Peyer's patch (tissue), 4 donors: ENCODE results near the gene MRPL30.

Experiments used
- POLR2A ChIP-seq, 2 donors: fragments of 450-650 bp; IDR thresholded peaks; one replicate each; pipeline ENCODE4 v1.5.1; 2017; ENCODE audit warnings: antibody characterized with exemption in 2 of 2, mild to moderate bottlenecking in 2 of 2, moderate library complexity in 2 of 2
- TF ChIP-seq, protein P1 (sequence below), 6 experiments: fragments of 450-650 bp in 4 of 6; fragments of 200-600 bp in 2 of 6; sonication (generic) in 1 of 6; IDR thresholded peaks; one replicate each; pipeline ENCODE4 v1.5.1; 2017 to 2019; ENCODE audit warnings: antibody characterized with exemption in 6 of 6, mild to moderate bottlenecking in 3 of 6, moderate library complexity in 1 of 6

GRCh38 chr2:99190548-99190947, 9.6 kb downstream of the MRPL30 start:
- TF ChIP-seq, protein P1, sequence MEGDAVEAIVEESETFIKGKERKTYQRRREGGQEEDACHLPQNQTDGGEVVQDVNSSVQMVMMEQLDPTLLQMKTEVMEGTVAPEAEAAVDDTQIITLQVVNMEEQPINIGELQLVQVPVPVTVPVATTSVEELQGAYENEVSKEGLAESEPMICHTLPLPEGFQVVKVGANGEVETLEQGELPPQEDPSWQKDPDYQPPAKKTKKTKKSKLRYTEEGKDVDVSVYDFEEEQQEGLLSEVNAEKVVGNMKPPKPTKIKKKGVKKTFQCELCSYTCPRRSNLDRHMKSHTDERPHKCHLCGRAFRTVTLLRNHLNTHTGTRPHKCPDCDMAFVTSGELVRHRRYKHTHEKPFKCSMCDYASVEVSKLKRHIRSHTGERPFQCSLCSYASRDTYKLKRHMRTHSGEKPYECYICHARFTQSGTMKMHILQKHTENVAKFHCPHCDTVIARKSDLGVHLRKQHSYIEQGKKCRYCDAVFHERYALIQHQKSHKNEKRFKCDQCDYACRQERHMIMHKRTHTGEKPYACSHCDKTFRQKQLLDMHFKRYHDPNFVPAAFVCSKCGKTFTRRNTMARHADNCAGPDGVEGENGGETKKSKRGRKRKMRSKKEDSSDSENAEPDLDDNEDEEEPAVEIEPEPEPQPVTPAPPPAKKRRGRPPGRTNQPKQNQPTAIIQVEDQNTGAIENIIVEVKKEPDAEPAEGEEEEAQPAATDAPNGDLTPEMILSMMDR (IDR thresholded peaks at IDR 0.05): no peak
- TF ChIP-seq POLR2A (IDR thresholded peaks at IDR 0.05): no peak
